Endothelial cell of umbilical vein (primary cell): Measurements from ENCODE around the gene GPD2. TPM values are rescaled to one million over a fixed set of nuclear protein-coding genes. Genes with fewer than 3 reads are reported as not detected.
A peak's percentile ranks its signal among the peaks of the same experiment; 100 is the strongest.

Experiments used
- BruUV-seq: library from RNA; stranded (reverse); fragments of 400-500 nt; replicated peaks from 2 replicates; lab custom pipeline; 2021; lab: Mats Ljungman, UMichigan
- CTCF ChIA-PET: fragments of 300-600, 350-600 bp; sonication (Branson Sonifier 250); formaldehyde crosslinking; loops from one replicate; lab custom pipeline; 2021; ENCODE audit warnings: antibody characterized with exemption, inconsistent platforms; lab: Charles Lee
- POLR2A ChIA-PET: fragments of 300-600, 350-600 bp; sonication (Branson Sonifier 250); formaldehyde crosslinking; loops from one replicate; lab custom pipeline; 2021; ENCODE audit warnings: antibody characterized with exemption, inconsistent platforms; lab: Charles Lee
- DNase-seq: peaks from one replicate; pipeline ENCODE4 v3.0.0-alpha.2; 2011; ENCODE audit warnings: low read depth, low spot score
- FAIRE-seq: peaks from 2 replicates; lab custom pipeline; 2011; peaks lifted over from hg19 to GRCh38; lab: Jason Lieb, UNC
- H2AFZ ChIP-seq: 2 replicates; pipeline ENCODE4 v1.6.0; 2012; ENCODE audit warnings: low read depth, low read length, control low read depth, inconsistent platforms
- H3K27ac ChIP-seq: 2 replicates; pipeline ENCODE4 v1.5.1; 2011; ENCODE audit warnings: low read depth, mild to moderate bottlenecking, control low read depth, low read length, moderate library complexity; ENCODE audit not compliant: insufficient read depth
- H3K27me3 ChIP-seq, 2 experiments: 2 replicates each; pipeline versions ENCODE4 v1.6.0 to v1.6.1; 2011; ENCODE audit warnings: low read length in 2 of 2, mixed read lengths in 1 of 2; ENCODE audit not compliant: control insufficient read depth in 2 of 2, insufficient read depth in 2 of 2
- H3K36me3 ChIP-seq, 2 experiments: 2 replicates in 1 of 2; 3 replicates in 1 of 2; pipeline ENCODE4 v1.5.1; 2011; ENCODE audit warnings: low read length in 2 of 2, mild to moderate bottlenecking in 1 of 2, moderate library complexity in 1 of 2; ENCODE audit not compliant: control insufficient read depth in 2 of 2, insufficient read depth in 2 of 2; ENCODE audit errors: extremely low read depth in 1 of 2
- H3K4me1 ChIP-seq: 3 replicates; pipeline ENCODE4 v1.5.1; 2011; ENCODE audit warnings: mild to moderate bottlenecking, low read length; ENCODE audit not compliant: control insufficient read depth, insufficient read depth; ENCODE audit errors: extremely low read depth
- H3K4me2 ChIP-seq: 2 replicates; pipeline ENCODE4 v1.6.1; 2011; ENCODE audit warnings: low read length, control low read depth, mixed read lengths; ENCODE audit not compliant: insufficient read depth
- H3K4me3 ChIP-seq, 3 experiments: fragments of 200-600 bp in 1 of 3; sonication (generic), shearing (Covaris generic) in 1 of 3; replicated peaks in 1 of 3; 2 replicates each; pipeline ENCODE4 v1.5.1; 2011 to 2016; ENCODE audit warnings: control low read depth in 3 of 3, low read length in 3 of 3, mild to moderate bottlenecking in 2 of 3, inconsistent platforms in 1 of 3, low read depth in 1 of 3, moderate library complexity in 1 of 3; ENCODE audit not compliant: insufficient read depth in 1 of 3
- H3K79me2 ChIP-seq: 2 replicates; pipeline ENCODE4 v1.6.0; 2012; ENCODE audit warnings: low read length, inconsistent platforms; ENCODE audit not compliant: control insufficient read depth, insufficient read depth
- H3K9ac ChIP-seq: replicated peaks from 2 replicates; pipeline ENCODE3; 2011; ENCODE audit warnings: low read length, control low read depth; ENCODE audit not compliant: insufficient read depth; ENCODE audit errors: extremely low read depth
- H3K9me1 ChIP-seq: replicated peaks from 3 replicates; pipeline ENCODE4 v1.6.0; 2011; ENCODE audit warnings: mild to moderate bottlenecking, low read length; ENCODE audit not compliant: control insufficient read depth, insufficient read depth; ENCODE audit errors: extremely low read depth
- H3K9me3 ChIP-seq: replicated peaks from 2 replicates; pipeline ENCODE4 v1.5.1; 2012; ENCODE audit warnings: low read length, inconsistent platforms; ENCODE audit not compliant: control insufficient read depth, insufficient read depth
- H4K20me1 ChIP-seq: replicated peaks from 2 replicates; pipeline ENCODE3; 2011; ENCODE audit warnings: mild to moderate bottlenecking, low read length; ENCODE audit not compliant: control insufficient read depth, insufficient read depth; ENCODE audit errors: extremely low read depth
- CTCF ChIP-seq, 2 donors: IDR thresholded peaks; 1 replicate in 1 of 2; 2 replicates in 1 of 2; pipeline ENCODE4 v1.5.1; 2011; ENCODE audit warnings: low read length in 2 of 2, mild to moderate bottlenecking in 2 of 2, moderate library complexity in 2 of 2, control low read depth in 1 of 2, inconsistent platforms in 1 of 2, low read depth in 1 of 2; ENCODE audit not compliant: insufficient read depth in 1 of 2; ENCODE audit errors: extremely low read depth in 1 of 2
- EZH2 ChIP-seq: IDR thresholded peaks from 2 replicates; pipeline ENCODE4 v1.6.1; 2012; ENCODE audit warnings: borderline replicate concordance, low read depth, mild to moderate bottlenecking, moderate library complexity, low read length, inconsistent platforms; ENCODE audit not compliant: severe bottlenecking
- FOS ChIP-seq: IDR thresholded peaks from 2 replicates; pipeline ENCODE4 v1.6.1; 2011; ENCODE audit warnings: mild to moderate bottlenecking, low read length, moderate library complexity, borderline replicate concordance; ENCODE audit not compliant: insufficient read depth
- GATA2 ChIP-seq: IDR thresholded peaks from 2 replicates; pipeline ENCODE4 v1.7.0; 2011; ENCODE audit warnings: low read depth, mild to moderate bottlenecking, moderate library complexity, mixed read lengths, low read length; ENCODE audit not compliant: insufficient read length, insufficient read depth
- JUN ChIP-seq: IDR thresholded peaks from 2 replicates; pipeline ENCODE4 v1.6.1; 2011; ENCODE audit warnings: borderline replicate concordance, low read depth; ENCODE audit not compliant: insufficient read length, insufficient read depth
- MAX ChIP-seq: IDR thresholded peaks from 2 replicates; pipeline ENCODE4 v1.6.1; 2011; ENCODE audit not compliant: insufficient read depth, insufficient read length
- MYC ChIP-seq: IDR thresholded peaks from one replicate; pipeline ENCODE4 v1.6.1; 2011; ENCODE audit warnings: mild to moderate bottlenecking, low read depth, low read length
- POLR2A ChIP-seq: IDR thresholded peaks from 2 replicates; pipeline ENCODE4 v1.6.1; 2012; ENCODE audit warnings: low read depth, mild to moderate bottlenecking, control low read depth, low read length
- POLR2AphosphoS5 ChIP-seq: IDR thresholded peaks from 2 replicates; pipeline ENCODE4 v1.6.1; 2012; ENCODE audit warnings: low read depth, mild to moderate bottlenecking, control low read depth, low read length, moderate library complexity; ENCODE audit not compliant: insufficient read depth
- dilution Hi-C: fragments of 300-500 bp; cut with MboI; formaldehyde crosslinking; loops from one replicate; pipeline ENCODE4 v1.15.0; 2019; ENCODE audit warnings: low sequenced_read_pairs; ENCODE audit not compliant: extremely low pct_ligation_motif_present
- intact Hi-C: fragments of 100-400 bp; cut with micrococcal nuclease; formaldehyde crosslinking; loops from one replicate; pipeline ENCODE4 v1.10.0; 2022
- polyA plus RNA-seq, 4 experiments: library from polyadenylated mRNA; depleted of rRNA in 3 of 4; stranded (reverse) in 3 of 4; unstranded in 1 of 4; fragments of >200 nt; gene quantifications; 2 replicates each; pipeline versions ENCODE4 v1.2.1 to v1.2.3, GENCODE V29; 2011 to 2012; ENCODE audit warnings: missing spikeins in 1 of 4
- total RNA-seq: library from RNA; stranded (reverse); gene quantifications from 2 replicates; pipeline ENCODE4 v1.2.3, GENCODE V29; 2021

Gene GPD2
- total and polyA plus RNA-seq, 2 donors (not counting 3 experiments of a cell fraction or from before 2014, with no cell fraction given): 6.6 to 37.0 TPM

GRCh38 chr2:156429211-156429610 lies 7.0 kb upstream of the GPD2 start:
- H3K27ac ChIP-seq: no peak overlapping the region
- no peak for TF ChIP-seq GATA2
- no peak for TF ChIP-seq POLR2A
- TF ChIP-seq MAX: no peak
- TF ChIP-seq EZH2: no peak
- no peak for TF ChIP-seq FOS
- TF ChIP-seq MYC: no peak
- TF ChIP-seq POLR2AphosphoS5: no peak
- no peak for TF ChIP-seq JUN
- no peak for TF ChIP-seq CTCF (IDR thresholded peaks at IDR 0.05; ENCODE audit: extremely low read depth in 1 of 2, insufficient read depth in 1 of 2, low read depth in 1 of 2, low read length in 2 of 2)
- no peaks in the 10 kb centered on the region for H3K9me3 ChIP-seq
- H3K36me3 ChIP-seq: no peaks in the 10 kb centered on the region
- peaks cover 9% of the 10 kb centered on the region for H3K4me1 ChIP-seq
- no peak overlapping the region for H3K4me2 ChIP-seq
- no peak overlapping the region for H2AFZ ChIP-seq
- H3K9me1 ChIP-seq: no peaks in the 10 kb centered on the region
- POLR2A ChIA-PET: no interaction called here
- CTCF ChIA-PET: interaction anchor here (0.9 kb wide), 1 partner anchor 1052 kb away, joined by 5 read pairs; no protein-coding TSS in a partner anchor
- no TSS peak for BruUV-seq
- FAIRE-seq (no peak), DNase-seq (peak; percentile 60)
- H3K4me3 ChIP-seq: no peak overlapping the region
- H3K27me3 ChIP-seq: peaks cover 0 to 4% of the 10 kb centered on the region in 2 experiments
- H4K20me1 ChIP-seq: no peaks in the 10 kb centered on the region
- no peak overlapping the region for H3K9ac ChIP-seq
- no peaks in the 10 kb centered on the region for H3K79me2 ChIP-seq
- dilution Hi-C loops: no loop called here
- intact Hi-C loops: no loop called here
